Measurements from ENCODE around the gene BLTP2.

DNA sequence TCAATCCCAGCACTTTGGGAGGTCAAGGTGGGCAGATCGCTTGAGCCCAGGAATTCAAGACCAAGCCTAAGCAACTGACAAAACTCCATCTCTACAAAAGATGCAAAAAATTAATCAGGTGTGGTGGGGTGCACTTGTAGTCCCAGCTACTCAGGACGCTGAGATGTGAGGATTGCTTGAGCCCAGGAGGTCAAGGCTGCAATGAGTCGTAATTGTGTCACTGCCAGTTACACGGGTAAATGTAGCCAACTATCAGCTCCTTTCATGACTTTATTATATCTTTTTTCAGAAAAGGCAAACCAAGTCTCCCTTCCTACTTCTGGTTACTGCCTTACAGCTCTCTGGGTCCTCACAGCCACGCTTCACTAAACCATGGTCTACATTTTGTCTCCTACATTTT lies 12.8 kb upstream of the BLTP2 start:
- TF ChIP-seq ZBTB8A (tag by site-specific recombination; IDR thresholded peaks at IDR 0.05), result no peak
- no peak for TF ChIP-seq ZBTB7A (tag by site-specific recombination; IDR thresholded peaks at IDR 0.05; ENCODE audit: low read depth)
- TF ChIP-seq, protein P1, sequence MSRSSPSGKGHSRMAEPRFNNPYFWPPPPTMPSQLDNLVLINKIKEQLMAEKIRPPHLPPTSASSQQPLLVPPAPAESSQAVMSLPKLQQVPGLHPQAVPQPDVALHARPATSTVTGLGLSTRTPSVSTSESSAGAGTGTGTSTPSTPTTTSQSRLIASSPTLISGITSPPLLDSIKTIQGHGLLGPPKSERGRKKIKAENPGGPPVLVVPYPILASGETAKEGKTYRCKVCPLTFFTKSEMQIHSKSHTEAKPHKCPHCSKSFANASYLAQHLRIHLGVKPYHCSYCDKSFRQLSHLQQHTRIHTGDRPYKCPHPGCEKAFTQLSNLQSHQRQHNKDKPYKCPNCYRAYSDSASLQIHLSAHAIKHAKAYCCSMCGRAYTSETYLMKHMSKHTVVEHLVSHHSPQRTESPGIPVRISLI (tag by site-specific recombination; IDR thresholded peaks at IDR 0.05), result no peak
- TF ChIP-seq ZBTB48 (tag by site-specific recombination; IDR thresholded peaks at IDR 0.05), result no peak
- no peak for TF ChIP-seq ZFP37 (tag by site-specific recombination; IDR thresholded peaks at IDR 0.05)
- TF ChIP-seq PRDM1 (tag by site-specific recombination; IDR thresholded peaks at IDR 0.05), result no peak
- TF ChIP-seq, protein P2, sequence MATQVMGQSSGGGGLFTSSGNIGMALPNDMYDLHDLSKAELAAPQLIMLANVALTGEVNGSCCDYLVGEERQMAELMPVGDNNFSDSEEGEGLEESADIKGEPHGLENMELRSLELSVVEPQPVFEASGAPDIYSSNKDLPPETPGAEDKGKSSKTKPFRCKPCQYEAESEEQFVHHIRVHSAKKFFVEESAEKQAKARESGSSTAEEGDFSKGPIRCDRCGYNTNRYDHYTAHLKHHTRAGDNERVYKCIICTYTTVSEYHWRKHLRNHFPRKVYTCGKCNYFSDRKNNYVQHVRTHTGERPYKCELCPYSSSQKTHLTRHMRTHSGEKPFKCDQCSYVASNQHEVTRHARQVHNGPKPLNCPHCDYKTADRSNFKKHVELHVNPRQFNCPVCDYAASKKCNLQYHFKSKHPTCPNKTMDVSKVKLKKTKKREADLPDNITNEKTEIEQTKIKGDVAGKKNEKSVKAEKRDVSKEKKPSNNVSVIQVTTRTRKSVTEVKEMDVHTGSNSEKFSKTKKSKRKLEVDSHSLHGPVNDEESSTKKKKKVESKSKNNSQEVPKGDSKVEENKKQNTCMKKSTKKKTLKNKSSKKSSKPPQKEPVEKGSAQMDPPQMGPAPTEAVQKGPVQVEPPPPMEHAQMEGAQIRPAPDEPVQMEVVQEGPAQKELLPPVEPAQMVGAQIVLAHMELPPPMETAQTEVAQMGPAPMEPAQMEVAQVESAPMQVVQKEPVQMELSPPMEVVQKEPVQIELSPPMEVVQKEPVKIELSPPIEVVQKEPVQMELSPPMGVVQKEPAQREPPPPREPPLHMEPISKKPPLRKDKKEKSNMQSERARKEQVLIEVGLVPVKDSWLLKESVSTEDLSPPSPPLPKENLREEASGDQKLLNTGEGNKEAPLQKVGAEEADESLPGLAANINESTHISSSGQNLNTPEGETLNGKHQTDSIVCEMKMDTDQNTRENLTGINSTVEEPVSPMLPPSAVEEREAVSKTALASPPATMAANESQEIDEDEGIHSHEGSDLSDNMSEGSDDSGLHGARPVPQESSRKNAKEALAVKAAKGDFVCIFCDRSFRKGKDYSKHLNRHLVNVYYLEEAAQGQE (tag by site-specific recombination; IDR thresholded peaks at IDR 0.05), result no peak
- TF ChIP-seq, protein P3, sequence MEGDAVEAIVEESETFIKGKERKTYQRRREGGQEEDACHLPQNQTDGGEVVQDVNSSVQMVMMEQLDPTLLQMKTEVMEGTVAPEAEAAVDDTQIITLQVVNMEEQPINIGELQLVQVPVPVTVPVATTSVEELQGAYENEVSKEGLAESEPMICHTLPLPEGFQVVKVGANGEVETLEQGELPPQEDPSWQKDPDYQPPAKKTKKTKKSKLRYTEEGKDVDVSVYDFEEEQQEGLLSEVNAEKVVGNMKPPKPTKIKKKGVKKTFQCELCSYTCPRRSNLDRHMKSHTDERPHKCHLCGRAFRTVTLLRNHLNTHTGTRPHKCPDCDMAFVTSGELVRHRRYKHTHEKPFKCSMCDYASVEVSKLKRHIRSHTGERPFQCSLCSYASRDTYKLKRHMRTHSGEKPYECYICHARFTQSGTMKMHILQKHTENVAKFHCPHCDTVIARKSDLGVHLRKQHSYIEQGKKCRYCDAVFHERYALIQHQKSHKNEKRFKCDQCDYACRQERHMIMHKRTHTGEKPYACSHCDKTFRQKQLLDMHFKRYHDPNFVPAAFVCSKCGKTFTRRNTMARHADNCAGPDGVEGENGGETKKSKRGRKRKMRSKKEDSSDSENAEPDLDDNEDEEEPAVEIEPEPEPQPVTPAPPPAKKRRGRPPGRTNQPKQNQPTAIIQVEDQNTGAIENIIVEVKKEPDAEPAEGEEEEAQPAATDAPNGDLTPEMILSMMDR (tag by site-specific recombination; IDR thresholded peaks at IDR 0.05), result no peak
- no peak for TF ChIP-seq YY1 (tag by site-specific recombination; IDR thresholded peaks at IDR 0.05)
- TF ChIP-seq, protein P4, sequence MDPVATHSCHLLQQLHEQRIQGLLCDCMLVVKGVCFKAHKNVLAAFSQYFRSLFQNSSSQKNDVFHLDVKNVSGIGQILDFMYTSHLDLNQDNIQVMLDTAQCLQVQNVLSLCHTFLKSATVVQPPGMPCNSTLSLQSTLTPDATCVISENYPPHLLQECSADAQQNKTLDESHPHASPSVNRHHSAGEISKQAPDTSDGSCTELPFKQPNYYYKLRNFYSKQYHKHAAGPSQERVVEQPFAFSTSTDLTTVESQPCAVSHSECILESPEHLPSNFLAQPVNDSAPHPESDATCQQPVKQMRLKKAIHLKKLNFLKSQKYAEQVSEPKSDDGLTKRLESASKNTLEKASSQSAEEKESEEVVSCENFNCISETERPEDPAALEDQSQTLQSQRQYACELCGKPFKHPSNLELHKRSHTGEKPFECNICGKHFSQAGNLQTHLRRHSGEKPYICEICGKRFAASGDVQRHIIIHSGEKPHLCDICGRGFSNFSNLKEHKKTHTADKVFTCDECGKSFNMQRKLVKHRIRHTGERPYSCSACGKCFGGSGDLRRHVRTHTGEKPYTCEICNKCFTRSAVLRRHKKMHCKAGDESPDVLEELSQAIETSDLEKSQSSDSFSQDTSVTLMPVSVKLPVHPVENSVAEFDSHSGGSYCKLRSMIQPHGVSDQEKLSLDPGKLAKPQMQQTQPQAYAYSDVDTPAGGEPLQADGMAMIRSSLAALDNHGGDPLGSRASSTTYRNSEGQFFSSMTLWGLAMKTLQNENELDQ (tag by site-specific recombination; IDR thresholded peaks at IDR 0.05; ENCODE audit: low read depth), result no peak
- TF ChIP-seq ZNF571 (tag by site-specific recombination; IDR thresholded peaks at IDR 0.05), result no peak
- TF ChIP-seq HOXC10 (CRISPR knock-in tag; IDR thresholded peaks at IDR 0.05), result no peak
- TF ChIP-seq ZNF274 (IDR thresholded peaks at IDR 0.05; ENCODE audit: low read length), result no peak
- TF ChIP-seq ZNF274 (tag by site-specific recombination; IDR thresholded peaks at IDR 0.05; ENCODE audit: borderline replicate concordance), result no peak
